OCI-LY1 (cell line): Measurements from ENCODE around the gene HHIPL1.

ENCODE experiments used
- H2AFZ ChIP-seq: fragments of 200-600 bp; sonication (generic), shearing (Covaris generic); 2 replicates; pipeline ENCODE4 v1.6.0; 2014; ENCODE audit warnings: antibody characterized with exemption, mild to moderate bottlenecking, low read length
- H3F3A ChIP-seq: fragments of 200-600 bp; sonication (generic), shearing (Covaris generic); 2 replicates; pipeline ENCODE4 v1.6.0; 2014; ENCODE audit warnings: mild to moderate bottlenecking, antibody characterized with exemption, low read length, moderate library complexity; ENCODE audit not compliant: insufficient read depth
- H3K27ac ChIP-seq: fragments of 200-600 bp; sonication (generic); 2 replicates; pipeline ENCODE4 v1.5.1; 2014; ENCODE audit warnings: low read length, mixed run types, mild to moderate bottlenecking, low read depth; ENCODE audit not compliant: poor library complexity, severe bottlenecking
- H3K27me3 ChIP-seq: fragments of 200-600 bp; sonication (generic); 2 replicates; pipeline ENCODE4 v1.6.0; 2014; ENCODE audit warnings: antibody characterized with exemption, mild to moderate bottlenecking, low read length, moderate library complexity; ENCODE audit not compliant: insufficient read depth
- H3K36me3 ChIP-seq: fragments of 200-600 bp; sonication (generic); 2 replicates; pipeline ENCODE4 v1.6.1; 2014; ENCODE audit warnings: mild to moderate bottlenecking, antibody characterized with exemption, low read length, moderate library complexity, mixed read lengths; ENCODE audit not compliant: insufficient read depth
- H3K4me1 ChIP-seq: fragments of 200-600 bp; sonication (generic); 2 replicates; pipeline ENCODE4 v1.5.1; 2014; ENCODE audit warnings: mild to moderate bottlenecking, low read length, moderate library complexity; ENCODE audit not compliant: insufficient read depth, severe bottlenecking
- H3K4me2 ChIP-seq: fragments of 200-600 bp; sonication (generic), shearing (Covaris generic); 2 replicates; pipeline ENCODE4 v1.6.1; 2014; ENCODE audit warnings: low read length
- H3K4me3 ChIP-seq: fragments of 200-600 bp; sonication (generic); 2 replicates; pipeline ENCODE4 v1.5.1; 2014; ENCODE audit warnings: low read length, low read depth, mild to moderate bottlenecking, mixed read lengths; ENCODE audit not compliant: poor library complexity, severe bottlenecking
- H3K79me2 ChIP-seq: fragments of 200-600 bp; shearing (Covaris generic); 2 replicates; pipeline ENCODE4 v1.6.1; 2016; ENCODE audit warnings: mixed run types, low read length, mixed read lengths; ENCODE audit not compliant: insufficient read depth
- H3K9ac ChIP-seq: fragments of 200-600 bp; sonication (generic), shearing (Covaris generic); 2 replicates; pipeline ENCODE4 v1.6.1; 2014; ENCODE audit warnings: mild to moderate bottlenecking, low read length, mixed read lengths
- H3K9me2 ChIP-seq: fragments of 200-600 bp; sonication (generic), shearing (Covaris generic); 2 replicates; pipeline ENCODE4 v1.6.1; 2014; ENCODE audit warnings: low read depth, mild to moderate bottlenecking, low read length, mixed read lengths
- H3K9me3 ChIP-seq: fragments of 200-600 bp; shearing (Covaris generic); 2 replicates; pipeline ENCODE4 v1.6.1; 2014; ENCODE audit warnings: low read length, mixed read lengths
- H4K20me1 ChIP-seq: fragments of 200-600 bp; sonication (generic), shearing (Covaris generic); 2 replicates; pipeline ENCODE4 v1.6.0; 2016; ENCODE audit warnings: mild to moderate bottlenecking, low read length; ENCODE audit not compliant: insufficient read depth
- CTCF ChIP-seq: fragments of 200-600 bp; sonication (generic), shearing (Covaris generic); IDR thresholded peaks from 2 replicates; pipeline ENCODE4 v1.5.1; 2017; ENCODE audit warnings: mild to moderate bottlenecking, antibody characterized with exemption, low read length, moderate library complexity, mixed read lengths
- EZH2 ChIP-seq: fragments of 200-600 bp; sonication (generic), shearing (Covaris generic); IDR thresholded peaks from 2 replicates; pipeline ENCODE4 v1.8.0; 2017; ENCODE audit warnings: borderline replicate concordance, mixed run types, mild to moderate bottlenecking, antibody characterized with exemption, low read length, moderate library complexity, mixed read lengths

The HHIPL1 gene

GRCh38 chr14:99656171-99656570 lies 11.2 kb downstream of the HHIPL1 start:
- Histone ChIP-seq H3K27me3 (no peaks in the 10 kb centered on the region; the same call in 1 of the 2 replicates), H3K4me1 (no peaks in the 10 kb centered on the region), H3K9ac (no peak overlapping the region), H3K4me2 (no peak overlapping the region), H3K27ac (no peak overlapping the region), H3K79me2 (no peaks in the 10 kb centered on the region), H4K20me1 (no peaks in the 10 kb centered on the region), H3K36me3 (no peaks in the 10 kb centered on the region), H3K9me3 (no peaks in the 10 kb centered on the region), H3K4me3 (no peak overlapping the region), H2AFZ (no peak overlapping the region), H3F3A (no peaks in the 10 kb centered on the region), H3K9me2 (no peaks in the 10 kb centered on the region)
- TF ChIP-seq CTCF = no peak
- TF ChIP-seq EZH2 = no peak

GRCh38 chr14:99657645-99658155 lies 12.8 kb downstream of the HHIPL1 start:
- Histone ChIP-seq H3K36me3 (no peaks in the 10 kb centered on the region), H3F3A (no peaks in the 10 kb centered on the region), H4K20me1 (no peaks in the 10 kb centered on the region), H3K4me1 (no peaks in the 10 kb centered on the region), H3K4me3 (no peak overlapping the region), H3K4me2 (no peak overlapping the region), H3K27ac (no peak overlapping the region), H3K9me2 (no peaks in the 10 kb centered on the region), H3K9ac (no peak overlapping the region), H3K27me3 (no peaks in the 10 kb centered on the region), H3K9me3 (no peaks in the 10 kb centered on the region), H2AFZ (no peak overlapping the region), H3K79me2 (no peaks in the 10 kb centered on the region)
- no peak for TF ChIP-seq CTCF
- TF ChIP-seq EZH2 = no peak

- H3K9ac ChIP-seq = no peak overlapping the region
- H3K4me1 ChIP-seq = no peaks in the 10 kb centered on the region
- no peaks in the 10 kb centered on the region for H3K79me2 ChIP-seq
- H3K4me2 ChIP-seq = no peak overlapping the region
- no peak overlapping the region for H3K4me3 ChIP-seq
- H4K20me1 ChIP-seq = no peaks in the 10 kb centered on the region
- H3K27ac ChIP-seq = no peak overlapping the region
- no peaks in the 10 kb centered on the region for H3K9me3 ChIP-seq
- no peak for TF ChIP-seq CTCF
- no peak for TF ChIP-seq EZH2
- no peak overlapping the region for H2AFZ ChIP-seq
- H3K36me3 ChIP-seq = no peaks in the 10 kb centered on the region
- no peaks in the 10 kb centered on the region for H3K9me2 ChIP-seq
- no peaks in the 10 kb centered on the region for H3F3A ChIP-seq
- no peaks in the 10 kb centered on the region for H3K27me3 ChIP-seq
These were observed 13.4 kb downstream of the HHIPL1 start for GRCh38 chr14:99658218-99658845.
